Neural progenitor cell (in vitro differentiated cells): ENCODE measurements around the gene FRRS1L.

Source experiments
- CTCF ChIP-seq: fragments of 200-600 bp; sonication (generic); IDR thresholded peaks from 2 replicates; pipeline ENCODE4 v1.5.1; 2017; ENCODE audit warnings: antibody characterized with exemption, mild to moderate bottlenecking
- EZH2 ChIP-seq: fragments of 200-600 bp; sonication (generic); IDR thresholded peaks from 2 replicates; pipeline ENCODE4 v1.6.1; 2017; ENCODE audit warnings: antibody characterized with exemption, mild to moderate bottlenecking, moderate library complexity
- EZH2phosphoT487 ChIP-seq: fragments of 200-600 bp; sonication (generic); IDR thresholded peaks from 2 replicates; pipeline ENCODE4 v1.6.1; 2017; ENCODE audit warnings: antibody characterized with exemption

- TF ChIP-seq CTCF, result peak; percentile 39
- TF ChIP-seq EZH2phosphoT487, result no peak
- TF ChIP-seq EZH2, result no peak
Observed at GRCh38 chr9:109198736-109199382, 31.8 kb upstream of the FRRS1L start.
